ENCODE results near the gene ADAM8.

DNA sequence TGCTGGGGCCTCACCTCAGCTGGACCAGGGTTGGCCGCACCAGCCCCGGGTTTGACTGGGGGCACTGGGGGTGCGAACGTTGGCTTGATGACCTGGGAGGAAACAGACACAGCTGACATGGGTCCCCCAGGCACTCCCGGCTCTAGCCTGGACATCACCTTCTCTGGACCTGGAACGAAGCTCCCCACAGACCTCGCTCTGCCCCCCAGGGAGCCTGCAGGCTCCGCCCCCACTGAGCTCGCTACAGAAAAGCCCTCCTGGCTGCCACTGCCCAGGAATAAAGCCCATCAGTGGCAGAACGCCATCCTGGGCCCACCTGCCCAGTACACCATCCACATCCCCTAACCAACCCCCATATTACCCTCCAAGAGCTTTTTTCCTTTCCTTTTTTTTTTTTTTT is 13.0 kb downstream of the ADAM8 start:
- TF ChIP-seq, protein P1, sequence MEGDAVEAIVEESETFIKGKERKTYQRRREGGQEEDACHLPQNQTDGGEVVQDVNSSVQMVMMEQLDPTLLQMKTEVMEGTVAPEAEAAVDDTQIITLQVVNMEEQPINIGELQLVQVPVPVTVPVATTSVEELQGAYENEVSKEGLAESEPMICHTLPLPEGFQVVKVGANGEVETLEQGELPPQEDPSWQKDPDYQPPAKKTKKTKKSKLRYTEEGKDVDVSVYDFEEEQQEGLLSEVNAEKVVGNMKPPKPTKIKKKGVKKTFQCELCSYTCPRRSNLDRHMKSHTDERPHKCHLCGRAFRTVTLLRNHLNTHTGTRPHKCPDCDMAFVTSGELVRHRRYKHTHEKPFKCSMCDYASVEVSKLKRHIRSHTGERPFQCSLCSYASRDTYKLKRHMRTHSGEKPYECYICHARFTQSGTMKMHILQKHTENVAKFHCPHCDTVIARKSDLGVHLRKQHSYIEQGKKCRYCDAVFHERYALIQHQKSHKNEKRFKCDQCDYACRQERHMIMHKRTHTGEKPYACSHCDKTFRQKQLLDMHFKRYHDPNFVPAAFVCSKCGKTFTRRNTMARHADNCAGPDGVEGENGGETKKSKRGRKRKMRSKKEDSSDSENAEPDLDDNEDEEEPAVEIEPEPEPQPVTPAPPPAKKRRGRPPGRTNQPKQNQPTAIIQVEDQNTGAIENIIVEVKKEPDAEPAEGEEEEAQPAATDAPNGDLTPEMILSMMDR (IDR thresholded peaks at IDR 0.05) = no peak
- TF ChIP-seq POLR2A (IDR thresholded peaks at IDR 0.05) (no peak), EP300 (IDR thresholded peaks at IDR 0.05) (no peak)

Data from tibial nerve (tissue), 4 donors.